Stimulated activated CD4-positive, alpha-beta T cell treated with anti-CD3 and anti-CD28 coated beads, Interleukin-4, amount 100 ng/mL, for 48 hours (primary cell): ENCODE data around the gene VPS39.

ENCODE experiments used
- DNase-seq, 2 donors: peaks; one replicate each; pipeline ENCODE4 v3.0.0-alpha.2; 2020; ENCODE audit warnings: low read depth in 2 of 2

Gene VPS39

DNA sequence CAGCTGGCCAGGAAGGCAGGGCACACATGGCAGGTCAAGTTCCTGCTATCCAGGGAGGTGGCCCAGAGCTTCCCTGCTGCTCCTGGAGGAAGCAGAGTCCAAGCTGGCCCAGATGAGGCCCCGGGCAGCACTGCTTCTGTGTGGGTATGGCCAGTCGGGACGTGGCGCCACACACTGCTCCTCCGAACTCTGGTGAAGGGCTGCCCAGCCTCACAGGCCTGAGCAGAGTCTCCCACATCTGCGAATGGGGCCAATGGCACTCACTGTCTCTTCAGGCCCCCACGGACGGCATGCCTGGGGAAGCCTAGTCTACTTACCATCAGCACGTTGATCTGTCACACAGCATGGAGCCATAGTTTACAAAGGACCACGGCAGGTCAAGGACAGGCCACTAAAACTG lies 49.2 kb downstream of the VPS39 start:
- no peak for DNase-seq

DNA sequence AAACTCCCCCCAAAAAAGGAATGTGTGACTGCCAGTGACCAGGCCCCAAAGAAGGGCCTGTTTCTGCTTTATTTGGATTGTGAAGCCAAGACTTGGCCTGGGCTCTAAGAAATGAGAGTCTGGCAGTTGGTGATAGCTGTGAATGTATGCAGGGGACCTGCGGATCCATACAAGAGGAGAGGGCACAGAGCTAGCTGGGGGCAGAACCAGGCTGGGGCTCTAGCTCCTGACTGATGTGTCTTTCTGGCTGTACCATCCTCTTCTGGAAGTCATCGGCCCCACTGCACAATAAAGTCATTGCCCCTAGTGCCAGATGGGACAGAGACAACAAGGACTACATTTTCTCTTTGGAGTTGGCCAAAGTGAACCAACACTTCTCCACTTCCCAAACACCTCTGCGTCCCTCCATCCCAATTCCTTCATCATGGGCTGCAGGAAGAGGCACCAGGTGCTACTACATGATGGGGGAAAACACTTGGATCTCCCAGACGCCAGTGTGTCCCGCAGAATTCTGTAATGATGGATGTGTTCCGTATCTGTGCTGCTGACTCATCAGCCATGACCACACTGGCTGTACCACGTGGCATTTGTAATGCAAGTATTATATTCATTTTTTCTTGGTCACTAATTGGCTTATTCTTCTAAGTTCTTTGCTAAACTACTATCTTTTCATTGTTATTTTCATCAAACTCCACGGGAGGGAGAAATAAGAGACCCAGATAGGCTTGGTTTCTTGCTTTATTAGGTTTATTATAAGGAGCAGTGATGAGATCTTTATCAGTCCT lies 49.9 kb downstream of the VPS39 start:
- DNase-seq = no peak

DNA sequence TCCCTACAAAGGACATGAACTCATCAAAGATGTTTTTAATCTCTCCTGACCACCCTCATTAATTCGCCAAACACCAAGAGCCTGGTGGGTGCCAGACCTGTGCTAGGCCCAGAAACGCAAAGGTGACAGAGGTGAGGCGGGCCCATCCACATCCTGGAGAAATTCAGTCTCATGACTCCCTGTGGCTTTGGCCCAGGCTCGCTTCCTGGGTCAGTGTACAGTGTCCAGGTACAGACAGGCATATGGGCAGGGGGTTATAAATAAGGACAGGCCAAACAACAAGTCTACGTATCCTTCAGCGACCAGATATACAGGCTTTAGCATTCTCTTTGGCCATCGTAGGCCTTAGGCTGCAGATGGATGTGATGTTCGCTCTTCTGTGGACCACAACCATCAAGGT lies 50.7 kb downstream of the VPS39 start:
- DNase-seq = no peak

DNA sequence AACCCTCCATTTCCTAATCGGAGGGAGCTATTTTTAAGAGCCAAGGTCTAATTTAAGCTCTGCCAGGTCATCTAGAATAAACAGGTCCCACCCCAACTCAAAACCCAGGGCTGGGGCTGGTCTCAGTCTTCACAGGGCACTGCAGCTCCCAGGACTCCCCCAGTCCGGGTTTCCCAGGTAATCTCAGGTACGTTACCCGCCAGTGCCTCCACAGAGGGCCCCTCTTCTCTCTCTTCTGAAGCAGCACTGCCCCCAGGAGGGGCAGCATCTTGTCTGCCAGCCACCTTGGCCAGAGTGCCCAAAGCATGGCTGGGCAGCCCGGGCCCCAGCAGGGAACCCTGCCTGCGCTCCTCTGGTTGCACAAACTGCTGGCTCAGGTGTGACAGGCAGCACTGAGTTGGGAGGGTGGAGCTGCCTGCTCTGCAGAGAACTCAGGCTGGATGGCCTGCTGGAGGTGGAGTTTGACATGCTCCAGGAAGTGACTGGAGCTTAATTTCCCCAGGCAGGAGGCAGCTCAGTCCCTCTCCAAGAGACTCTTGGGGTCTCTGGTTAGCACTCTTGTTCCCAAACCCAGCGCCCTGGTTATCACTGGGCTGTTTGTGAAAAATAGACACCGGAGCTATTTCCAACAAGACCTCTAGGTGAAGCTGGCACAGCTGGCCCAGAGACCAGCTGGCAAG lies 51.7 kb downstream of the VPS39 start, which contains the start of gene PLA2G4F:
Gene PLA2G4F (minus strand): TSS at position 394 of the 680 bp plus-strand sequence. CDS start 87 bp downstream, at position 307.
- DNase-seq = no peak

DNA sequence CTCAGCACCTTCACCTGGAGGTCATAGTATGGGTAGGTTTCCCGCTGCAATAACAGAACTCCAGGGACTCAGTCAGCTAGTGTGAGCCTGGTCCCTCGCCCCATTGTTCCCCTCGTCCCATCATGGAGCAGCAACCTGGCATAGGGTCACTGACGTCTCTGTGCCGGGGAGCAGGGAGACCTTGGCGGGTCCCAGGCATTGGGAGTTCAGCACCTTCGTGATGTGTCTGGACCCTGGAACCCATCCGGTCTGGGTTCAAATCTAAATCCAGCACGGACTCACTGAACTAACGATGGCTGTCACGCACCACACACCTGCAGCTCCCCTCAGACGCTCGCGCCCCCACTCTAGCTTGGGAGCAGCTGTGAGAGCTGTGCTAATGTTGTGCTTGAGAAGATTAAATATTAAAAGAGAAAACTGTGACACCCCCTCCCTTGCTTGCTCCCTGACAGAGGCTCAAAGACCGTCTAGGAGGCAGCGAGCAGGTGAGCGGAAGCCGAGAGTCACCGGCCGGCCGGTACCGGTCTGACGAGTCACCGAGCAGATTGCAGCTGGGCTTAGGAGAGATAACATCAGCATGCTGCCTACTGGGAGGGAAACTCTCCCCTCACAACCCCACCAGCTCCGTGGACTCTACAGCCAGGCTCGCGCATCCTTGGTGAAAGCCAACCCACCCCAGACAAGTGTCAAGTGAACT lies 52.4 kb downstream of the VPS39 start:
- DNase-seq = no peak

DNA sequence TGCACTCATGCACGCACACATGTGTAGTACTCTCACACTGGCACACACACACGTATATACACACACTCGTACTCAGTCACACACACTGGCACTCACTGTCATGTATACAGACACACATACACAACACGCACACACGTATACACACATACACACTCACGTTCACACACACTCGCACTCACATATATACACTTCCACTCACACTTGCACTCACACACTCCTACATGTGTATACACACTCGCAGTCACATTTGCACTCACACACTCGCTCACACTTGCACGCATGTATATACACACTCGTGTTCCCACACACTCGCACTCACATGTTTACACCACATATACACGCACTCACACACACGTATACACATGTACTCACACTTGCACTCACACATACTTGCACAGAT lies 53.1 kb downstream of the VPS39 start:
- no peak for DNase-seq

DNA sequence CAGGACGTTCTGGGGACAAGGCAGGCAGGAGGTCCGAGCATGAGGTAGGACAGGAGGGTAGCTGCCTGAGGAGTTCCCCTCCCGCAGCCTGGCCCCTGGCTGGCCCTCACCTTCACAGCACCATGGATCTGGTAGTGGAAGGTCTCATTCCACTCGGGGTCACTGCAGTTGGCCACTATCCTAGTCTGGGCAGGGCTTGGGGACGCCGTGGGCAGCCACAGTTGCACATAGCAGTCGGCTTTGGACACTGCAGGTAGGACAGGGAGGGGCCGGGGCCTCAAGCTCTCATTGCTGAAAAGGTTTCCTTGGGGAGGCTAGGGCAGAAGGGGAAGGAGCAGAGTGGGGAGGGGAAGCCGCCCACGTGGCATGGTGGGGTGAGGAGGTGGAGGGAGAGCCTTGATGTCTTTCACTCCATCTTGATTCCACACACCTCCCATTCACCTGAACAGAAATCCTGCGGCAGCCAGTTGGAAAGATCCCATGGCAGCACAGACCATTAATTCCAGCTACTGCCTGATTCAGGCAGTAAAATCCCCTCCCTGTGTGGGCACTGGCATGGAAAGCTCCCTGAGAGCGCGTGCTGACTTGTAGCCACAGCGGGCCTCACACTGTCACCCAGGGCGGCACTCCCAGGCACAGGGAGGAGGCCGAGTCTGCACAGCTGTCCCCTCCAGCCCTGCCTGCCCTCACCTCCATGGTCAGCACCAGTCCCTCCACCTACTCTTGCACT lies 53.7 kb downstream of the VPS39 start:
- DNase-seq = no peak

DNA sequence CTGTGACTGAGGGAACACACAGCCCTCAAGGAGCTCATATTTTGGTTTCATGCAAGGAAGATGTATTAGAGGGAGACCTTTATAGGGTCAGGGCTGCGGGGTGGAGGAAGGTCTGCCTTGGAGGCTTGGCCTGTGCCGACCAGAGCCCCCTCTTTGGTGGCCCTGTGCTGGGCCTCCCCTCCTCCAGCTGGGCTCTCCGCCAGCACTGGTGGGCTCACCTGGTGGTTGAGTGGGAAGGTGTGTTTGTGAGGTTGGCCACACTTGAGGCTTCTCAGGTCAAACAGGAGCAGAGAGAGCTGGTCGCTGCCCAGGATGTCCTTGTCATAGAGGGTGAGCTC lies 54.3 kb downstream of the VPS39 start:
- no peak for DNase-seq

DNA sequence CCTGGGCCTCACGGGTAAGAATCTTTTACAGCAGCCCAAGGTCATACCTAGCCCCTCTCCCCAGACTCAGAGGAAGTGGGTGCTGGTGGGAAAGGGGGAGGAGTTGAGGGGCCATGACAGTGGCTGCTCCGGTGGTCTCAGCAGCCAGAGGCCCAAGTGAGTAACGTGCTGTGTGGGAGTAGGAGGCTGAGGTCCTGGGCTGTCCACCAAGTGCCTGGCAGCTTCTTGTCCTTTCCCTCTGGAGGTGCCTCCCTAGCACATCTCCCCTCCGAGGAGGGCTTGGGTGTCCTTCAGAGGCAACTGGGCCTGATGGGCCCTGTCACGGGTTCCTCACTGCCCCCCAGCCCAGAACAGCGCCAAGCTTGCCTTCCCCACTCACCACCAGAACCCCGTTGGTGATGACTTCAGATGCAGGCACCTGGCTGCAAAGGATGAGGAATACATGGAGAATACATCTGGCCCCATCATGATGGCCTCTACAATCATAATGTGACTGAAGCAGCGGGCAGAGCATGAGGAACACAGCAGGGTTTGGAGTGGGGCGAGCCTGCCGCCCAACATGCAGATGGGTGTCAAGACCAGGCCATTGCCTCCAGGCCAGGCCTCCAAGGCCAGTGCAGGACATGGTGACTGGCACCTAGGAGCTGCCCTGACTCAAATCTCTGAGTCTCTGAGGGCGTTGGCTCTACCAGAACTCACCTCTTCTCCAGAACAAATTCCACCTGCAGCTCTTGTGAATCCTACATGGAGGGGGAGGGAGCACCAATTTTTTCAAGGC lies 55.0 kb downstream of the VPS39 start:
- no peak for DNase-seq

DNA sequence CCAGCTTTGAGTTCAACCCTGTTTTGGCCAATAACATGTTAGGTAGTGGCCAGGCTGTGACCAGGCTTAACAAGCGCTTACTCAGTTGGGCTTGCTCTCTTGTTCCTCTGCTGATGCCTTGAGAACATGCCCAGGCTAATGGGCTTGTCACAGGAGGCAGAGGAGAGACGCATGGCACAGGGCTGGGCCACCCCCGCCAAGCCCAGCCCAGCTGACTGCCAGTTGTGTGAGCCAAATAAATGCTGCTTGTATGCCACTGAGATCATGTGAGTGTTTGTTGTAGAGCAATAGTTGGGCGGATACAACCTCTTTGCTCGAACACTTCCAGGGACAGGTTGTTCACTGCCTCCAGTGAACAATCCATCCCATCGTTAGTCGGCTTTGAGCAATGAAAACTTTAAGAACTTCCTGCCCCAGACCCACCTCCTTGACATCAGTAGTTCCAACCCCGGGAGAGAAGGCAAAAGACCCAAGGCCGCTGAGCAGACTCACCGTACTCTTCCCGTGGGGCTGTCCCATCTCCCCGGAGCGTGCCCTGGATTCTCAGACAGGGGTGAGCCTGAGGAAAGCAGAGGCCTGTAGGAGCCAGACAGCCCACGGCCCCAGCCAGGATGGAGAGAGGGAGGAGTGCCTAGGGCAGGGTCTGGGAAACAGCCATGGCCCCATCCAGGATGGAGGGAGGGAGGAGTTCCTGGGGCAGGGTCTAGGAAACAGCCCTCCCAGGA lies 55.7 kb downstream of the VPS39 start:
- DNase-seq = no peak

DNA sequence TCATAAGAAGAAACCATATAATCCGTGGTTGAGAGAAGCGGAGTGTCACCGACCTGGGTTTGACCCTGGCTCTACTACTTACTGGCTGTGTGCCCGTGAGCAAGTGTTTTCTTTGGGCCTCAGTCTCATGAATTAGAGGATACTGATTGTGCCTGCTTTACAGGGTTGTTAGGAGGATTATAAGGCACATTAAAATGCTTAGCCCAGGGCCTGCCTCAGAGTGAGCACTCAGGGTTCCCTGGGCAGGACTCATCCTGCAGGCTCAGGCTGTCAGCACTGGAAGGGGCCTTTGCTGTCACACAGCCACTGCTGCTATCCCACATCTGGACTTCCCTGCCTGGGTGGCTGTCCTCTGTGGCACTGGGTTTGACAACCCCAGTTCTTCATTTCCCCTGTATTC lies 56.4 kb downstream of the VPS39 start:
- DNase-seq = no peak

DNA sequence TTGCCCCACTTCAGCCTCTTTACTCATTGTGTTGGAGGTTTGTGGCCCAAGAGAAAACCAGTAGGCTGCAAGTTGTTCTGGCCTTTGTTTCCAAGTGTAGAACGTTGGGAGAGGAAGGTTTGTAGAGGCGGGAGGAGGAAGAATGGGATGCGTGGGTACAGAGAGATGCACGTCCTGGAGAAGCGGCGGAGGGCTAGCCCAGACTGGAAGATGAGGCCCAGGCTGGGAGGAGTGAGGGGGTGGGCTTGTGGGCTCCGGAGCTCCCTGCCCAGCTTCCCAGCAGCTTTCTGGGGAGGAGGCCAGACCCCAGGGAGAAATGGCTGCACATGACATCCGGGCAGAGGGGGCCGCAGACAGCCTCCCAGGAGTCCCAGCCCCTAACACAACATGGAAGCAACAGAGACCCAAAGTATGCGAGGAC lies 57.0 kb downstream of the VPS39 start:
- DNase-seq = no peak

DNA sequence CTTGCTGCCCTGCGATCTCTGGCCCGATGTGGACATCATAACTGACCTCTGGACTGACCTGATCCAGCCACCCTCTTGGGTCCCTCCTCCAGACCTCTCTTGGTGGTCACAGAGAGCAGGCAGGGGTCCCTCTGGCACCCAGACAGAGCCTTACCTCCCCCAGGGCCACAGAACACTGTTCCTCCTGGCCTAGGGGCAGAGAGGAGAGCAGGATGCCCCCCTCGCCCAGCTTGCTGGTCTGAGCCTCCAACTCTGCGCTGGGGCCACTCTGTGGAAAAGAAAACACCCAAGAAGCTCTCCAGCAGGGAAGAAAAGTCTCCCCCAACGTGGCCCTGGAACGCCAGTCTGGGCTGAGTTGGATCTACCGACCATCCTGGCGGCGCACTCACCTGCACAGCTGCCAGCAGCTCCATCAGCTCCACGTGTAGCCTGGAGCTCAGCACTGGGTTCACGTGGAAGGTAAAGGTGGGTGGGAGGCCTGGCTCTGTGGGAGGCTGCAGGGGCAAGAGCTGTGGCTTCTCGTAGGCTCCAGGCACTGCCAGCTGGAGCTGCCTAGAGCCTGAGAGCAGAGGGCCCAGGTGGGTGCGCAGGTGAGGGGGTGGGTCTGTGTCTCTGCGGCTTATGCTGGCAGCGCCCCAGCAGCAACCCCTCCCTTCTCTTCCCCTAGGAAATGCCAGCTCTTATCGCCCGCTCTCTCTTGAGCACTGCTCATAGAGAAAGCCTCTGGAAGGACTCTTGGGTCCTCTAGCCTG lies 57.7 kb downstream of the VPS39 start:
- DNase-seq = no peak

DNA sequence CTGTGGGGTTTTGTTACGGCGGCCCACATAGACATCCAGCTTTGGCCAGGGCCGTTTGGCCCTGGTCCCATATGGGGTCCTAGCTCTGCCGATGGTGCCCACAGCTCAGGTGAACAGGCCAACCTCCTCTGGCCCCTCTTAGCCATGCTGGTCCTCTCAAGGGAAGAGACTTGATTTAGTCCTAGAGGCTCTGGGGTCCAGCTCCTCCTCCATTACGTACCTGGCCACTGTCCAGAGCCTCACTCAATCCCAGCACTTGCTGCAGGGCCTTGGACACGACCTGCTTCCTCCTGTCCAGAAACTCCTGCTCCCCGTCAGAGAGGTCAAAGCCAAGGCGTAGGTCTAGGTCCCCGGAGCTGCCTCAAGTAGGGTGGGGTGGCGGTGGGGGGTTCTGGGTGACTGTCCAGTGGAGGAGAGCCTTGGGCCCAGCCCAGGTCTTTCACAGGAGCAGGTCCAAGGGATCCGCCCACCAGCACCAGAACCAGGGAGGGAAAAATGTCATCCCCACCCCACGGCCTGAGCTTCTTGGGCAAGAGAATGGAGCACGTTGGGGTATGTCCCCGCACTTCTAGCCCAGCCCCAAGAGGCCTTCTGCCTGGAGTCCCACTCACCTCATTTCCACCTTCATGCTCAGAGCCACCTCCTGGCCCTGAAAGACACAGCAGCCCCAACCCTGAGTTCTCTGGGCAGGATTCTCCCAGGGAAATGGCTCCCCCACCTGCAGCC lies 58.4 kb downstream of the VPS39 start:
- DNase-seq = no peak

DNA sequence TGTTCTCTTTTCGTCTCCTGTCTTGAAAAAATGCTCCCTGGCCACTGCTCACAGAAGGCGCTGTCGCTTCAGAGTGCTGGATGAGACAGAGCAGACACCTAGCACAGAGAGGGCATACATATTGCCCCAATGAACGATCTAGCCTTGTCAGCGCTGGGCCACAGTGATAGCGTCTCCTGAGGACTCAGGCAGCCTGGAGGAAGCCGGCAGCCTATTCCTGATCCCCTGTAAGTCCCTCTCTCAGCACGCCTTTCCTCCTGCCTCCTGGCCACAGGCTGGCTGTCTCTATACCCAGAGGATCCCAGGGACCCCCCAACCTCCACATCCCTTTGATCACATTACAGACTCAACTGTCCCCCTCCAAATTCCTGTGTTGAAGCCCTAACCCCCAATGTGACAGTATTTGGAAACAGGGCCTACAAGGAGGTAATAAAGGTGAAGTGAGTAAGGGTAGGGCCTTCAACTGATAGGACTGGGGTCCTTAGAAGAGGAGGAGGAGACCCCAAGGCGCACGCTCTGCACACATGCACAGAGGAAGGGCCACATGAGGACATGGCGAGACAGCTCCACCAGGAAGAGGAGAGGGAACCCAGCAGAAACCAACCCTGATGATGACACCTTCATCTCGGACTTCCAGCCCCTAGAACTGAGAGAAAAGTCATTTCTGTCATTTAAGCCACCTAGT lies 59.2 kb downstream of the VPS39 start:
- DNase-seq = no peak

DNA sequence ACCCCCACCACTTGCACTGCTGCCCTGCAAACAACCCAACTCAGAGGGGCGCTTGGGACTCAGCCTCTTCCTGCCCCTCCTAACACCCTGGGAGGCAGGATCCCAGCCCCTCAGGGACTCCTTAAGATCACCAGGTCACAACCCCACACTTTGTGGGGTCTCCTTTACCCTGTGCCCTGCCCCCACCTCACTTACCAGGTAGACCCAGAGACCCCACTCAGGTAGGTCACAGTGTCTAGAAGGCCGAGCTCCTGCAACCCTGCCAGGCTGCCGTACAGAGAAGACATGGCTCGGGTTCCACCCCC lies 60.7 kb downstream of the VPS39 start:
- DNase-seq = no peak

DNA sequence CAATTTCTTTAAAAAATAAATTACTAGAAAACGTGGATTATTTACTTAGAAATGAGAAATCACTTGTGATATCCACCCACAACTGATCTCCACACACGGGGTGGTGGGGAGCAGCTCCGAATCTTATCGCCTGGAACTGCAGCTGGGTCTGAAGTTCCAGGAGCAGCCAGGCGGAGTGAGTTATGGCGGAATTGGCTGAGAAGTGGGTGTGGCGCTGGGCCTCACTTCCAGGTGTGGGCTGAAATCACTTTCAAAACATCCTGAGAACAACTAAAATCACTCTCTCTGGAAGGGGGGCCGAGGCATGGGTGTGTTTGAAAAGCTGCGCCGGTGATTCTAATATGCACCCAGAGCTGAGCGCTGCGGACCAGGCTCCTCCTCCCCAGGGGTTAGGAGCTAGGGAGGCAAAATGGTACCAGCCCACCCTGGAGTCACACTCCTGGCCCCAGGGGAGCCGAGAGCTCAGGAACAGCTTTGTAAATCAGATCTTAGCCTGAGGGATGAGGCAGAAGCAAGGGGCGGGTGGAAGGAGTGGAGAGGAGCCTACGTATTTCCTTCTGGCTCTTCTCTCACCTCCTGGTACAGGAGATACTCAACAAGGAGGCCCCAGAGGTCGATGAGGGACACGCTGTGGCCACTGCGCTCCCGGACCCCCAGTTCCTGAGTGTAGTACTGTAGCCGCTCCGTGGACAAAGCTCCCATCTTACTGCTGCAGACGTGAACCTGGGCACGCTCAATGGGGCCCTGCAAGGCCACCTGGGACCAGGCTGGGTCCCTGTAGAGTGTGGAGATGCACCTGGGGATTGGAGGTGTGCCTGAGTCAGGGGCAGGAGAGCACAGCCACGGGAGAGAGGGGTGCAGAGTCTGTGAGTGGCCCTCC lies 61.3 kb downstream of the VPS39 start:
- no peak for DNase-seq
